Thymus (tissue), 11 donors: ENCODE measurements around the gene GDF15. TPM values are rescaled to one million over a fixed set of nuclear protein-coding genes. Genes with fewer than 3 reads are reported as not detected.
"Not testable (repeated sequence)": the region's sequence is repeated elsewhere in the genome, so short reads cannot be mapped to it uniquely, and the experiment has no call there.

Experiments
- DNase-seq, 9 donors: peaks; one replicate each; pipeline ENCODE4 v3.0.0-alpha.2; 2013; ENCODE audit warnings: low spot score in 9 of 9, low read depth in 6 of 9, missing footprints in 1 of 9
- H3K27ac ChIP-seq, 2 donors: one replicate each; pipeline ENCODE4 v1.5.1; 2013; ENCODE audit warnings: control low read depth in 1 of 2, low read depth in 1 of 2, low read length in 1 of 2, mild to moderate bottlenecking in 1 of 2, moderate library complexity in 1 of 2
- H3K27me3 ChIP-seq, 2 donors: one replicate each; pipeline ENCODE4 v1.5.1; 2013; ENCODE audit warnings: low read length in 1 of 2; ENCODE audit not compliant: control insufficient read depth in 2 of 2, insufficient read depth in 1 of 2
- H3K36me3 ChIP-seq, 2 donors: one replicate each; pipeline ENCODE4 v1.5.1; 2013; ENCODE audit warnings: low read length in 1 of 2, mild to moderate bottlenecking in 1 of 2, moderate library complexity in 1 of 2; ENCODE audit not compliant: control insufficient read depth in 2 of 2, insufficient read depth in 2 of 2
- H3K4me1 ChIP-seq, 2 donors: one replicate each; pipeline ENCODE4 v1.5.1; 2013; ENCODE audit warnings: low read length in 2 of 2; ENCODE audit not compliant: control insufficient read depth in 2 of 2, insufficient read depth in 2 of 2
- H3K4me3 ChIP-seq, 2 donors: one replicate each; pipeline ENCODE4 v1.5.1; 2013; ENCODE audit warnings: low read length in 2 of 2, control low read depth in 1 of 2, mild to moderate bottlenecking in 1 of 2
- H3K9me3 ChIP-seq, 2 donors: one replicate each; pipeline ENCODE4 v1.5.1; 2013; ENCODE audit warnings: low read length in 1 of 2, mild to moderate bottlenecking in 1 of 2; ENCODE audit not compliant: control insufficient read depth in 2 of 2, insufficient read depth in 1 of 2
- WGBS: extraction: QIAGEN DNeasy Blood & Tissue Kit; methylation state at CpG from one replicate; pipeline ENCODE4 v1.1.7; 2013; 5-methylcytosine and 5-hydroxymethylcytosine counted together
- polyA plus RNA-seq: library from polyadenylated mRNA; stranded (reverse); fragments of 200-250 nt; gene quantifications from one replicate; pipeline ENCODE4 v1.2.3, GENCODE V29; 2013
- total RNA-seq: library from RNA; stranded (reverse); fragments of 120-200 nt; gene quantifications from one replicate; pipeline ENCODE4 v1.2.4, GENCODE V29; 2013
- donor health status: healthy.

The GDF15 gene
- total and polyA plus RNA-seq, 2 donors: 0.42 to 2.2 TPM

GRCh38 chr19:18361646-18362045 lies 24.3 kb upstream of the GDF15 start:
- H3K9me3 ChIP-seq: peaks cover 3 to 5% of the 10 kb centered on the region in 2 donors
- peaks cover 36 to 59% of the 10 kb centered on the region in 2 donors for H3K36me3 ChIP-seq
- 98% methylated on average over 8 of the region's 8 CpGs for WGBS
- peaks cover 0 to 5% of the 10 kb centered on the region in 2 donors for H3K4me1 ChIP-seq
- H3K27ac ChIP-seq: no peak overlapping the region
- H3K27me3 ChIP-seq: no peaks in the 10 kb centered on the region
- DNase-seq: no peak
- no peak overlapping the region for H3K4me3 ChIP-seq

- H3K27me3 ChIP-seq: no peaks in the 10 kb centered on the region
- no peak overlapping the region for H3K4me3 ChIP-seq
- peaks cover 0 to 5% of the 10 kb centered on the region in 2 donors for H3K4me1 ChIP-seq
- no peak overlapping the region for H3K27ac ChIP-seq
- DNase-seq: no peak
- 98% methylated on average over 17 of the region's 17 CpGs for WGBS
- H3K36me3 ChIP-seq: peaks cover 25 to 48% of the 10 kb centered on the region in 2 donors
- peaks cover 1 to 5% of the 10 kb centered on the region in 2 donors for H3K9me3 ChIP-seq
Observed at GRCh38 chr19:18362934-18363542, 22.9 kb upstream of the GDF15 start.

GRCh38 chr19:18363787-18364186 lies 22.2 kb upstream of the GDF15 start:
- Histone ChIP-seq H3K4me3 (no peak overlapping the region), H3K27ac (no peak overlapping the region), H3K27me3 (no peaks in the 10 kb centered on the region), H3K4me1 (peaks cover 0 to 5% of the 10 kb centered on the region in 2 donors), H3K36me3 (peaks cover 25 to 46% of the 10 kb centered on the region in 2 donors), H3K9me3 (peaks cover 1 to 5% of the 10 kb centered on the region in 2 donors)
- no peak for DNase-seq
- WGBS: 97% methylated on average over 6 of the region's 6 CpGs

- Histone ChIP-seq H3K27ac (peak overlapping the region in 1 of 2 donors; percentile 57), H3K36me3 (peaks cover 24 to 41% of the 10 kb centered on the region in 2 donors)
- DNase-seq, H3K4me3 ChIP-seq, H3K4me1 ChIP-seq, H3K9me3 ChIP-seq, H3K27me3 ChIP-seq: not testable (repeated sequence)
- 76% methylated on average over 11 of the region's 11 CpGs for WGBS
Observed at GRCh38 chr19:18364277-18364825, 21.6 kb upstream of the GDF15 start.

- peaks cover 0 to 5% of the 10 kb centered on the region in 2 donors for H3K4me1 ChIP-seq
- peaks cover 27 to 35% of the 10 kb centered on the region in 2 donors for H3K36me3 ChIP-seq
- no peak overlapping the region for H3K4me3 ChIP-seq
- peak overlapping the region in 1 of 2 donors; percentile 57 for H3K27ac ChIP-seq
- peaks cover 1 to 5% of the 10 kb centered on the region in 2 donors for H3K9me3 ChIP-seq
- whole genome bisulfite sequencing: 52% methylated on average over 15 of the region's 15 CpGs
- DNase-seq: peak in 1 of 9 donors; percentile 24
- H3K27me3 ChIP-seq: no peaks in the 10 kb centered on the region
Observed at GRCh38 chr19:18364826-18365528, 21.0 kb upstream of the GDF15 start.

GRCh38 chr19:18366021-18366435 lies 19.9 kb upstream of the GDF15 start:
- no peaks in the 10 kb centered on the region for H3K27me3 ChIP-seq
- no peak overlapping the region for H3K4me3 ChIP-seq
- no peak for DNase-seq
- WGBS: 96% methylated on average over 2 of the region's 2 CpGs
- H3K9me3 ChIP-seq: peaks cover 1 to 5% of the 10 kb centered on the region in 2 donors
- peaks cover 27 to 33% of the 10 kb centered on the region in 2 donors for H3K36me3 ChIP-seq
- H3K4me1 ChIP-seq: peaks cover 0 to 5% of the 10 kb centered on the region in 2 donors
- no peak overlapping the region for H3K27ac ChIP-seq

GRCh38 chr19:18368504-18369222 lies 17.3 kb upstream of the GDF15 start:
- Histone ChIP-seq H3K27ac (no peak overlapping the region), H3K9me3 (peaks cover 1 to 5% of the 10 kb centered on the region in 2 donors), H3K27me3 (no peaks in the 10 kb centered on the region), H3K4me3 (no peak overlapping the region), H3K4me1 (peaks cover 0 to 7% of the 10 kb centered on the region in 2 donors), H3K36me3 (peaks cover 12 to 14% of the 10 kb centered on the region in 2 donors)
- no peak for DNase-seq
- 98% methylated on average over 15 of the region's 15 CpGs for WGBS

- H3K36me3 ChIP-seq: peaks cover 0 to 5% of the 10 kb centered on the region in 2 donors
- H3K27ac ChIP-seq: peak overlapping the region in 1 of 2 donors; percentile 54
- no peak overlapping the region for H3K4me3 ChIP-seq
- no peaks in the 10 kb centered on the region for H3K9me3 ChIP-seq
- DNase-seq: no peak
- peaks cover 0 to 12% of the 10 kb centered on the region in 2 donors for H3K4me1 ChIP-seq
- WGBS: 61% methylated on average over 4 of the region's 4 CpGs
- no peaks in the 10 kb centered on the region for H3K27me3 ChIP-seq
Observed at GRCh38 chr19:18373407-18373891, 12.5 kb upstream of the GDF15 start.
